Stimulated activated CD8-positive, alpha-beta memory T cell treated with anti-CD3 and anti-CD28 coated beads, Interleukin-7, amount 100 ng/mL, for 4 hours (primary cell): ENCODE data around the gene FAM210A.
A peak's percentile ranks its signal among the peaks of the same experiment; 100 is the strongest.
"Not testable (repeated sequence)": the region's sequence is repeated elsewhere in the genome, so short reads cannot be mapped to it uniquely, and the experiment has no call there.

Experiments
- DNase-seq, 2 donors: peaks; one replicate each; pipeline ENCODE4 v3.0.0-alpha.2; 2020; ENCODE audit warnings: low read depth in 2 of 2

Gene FAM210A

GRCh38 chr18:13726232-13726971 lies at the start of gene FAM210A, which contains the start of gene RNMT:
TSS of gene FAM210A (minus strand) at chr18:13726558. CDS start at chr18:13682077, 44,481 bp downstream.
TSS of gene RNMT (plus strand) at chr18:13726673. CDS start at chr18:13731518, 4,845 bp downstream.
- DNase-seq, result peak; percentile 91 to 93

DNA sequence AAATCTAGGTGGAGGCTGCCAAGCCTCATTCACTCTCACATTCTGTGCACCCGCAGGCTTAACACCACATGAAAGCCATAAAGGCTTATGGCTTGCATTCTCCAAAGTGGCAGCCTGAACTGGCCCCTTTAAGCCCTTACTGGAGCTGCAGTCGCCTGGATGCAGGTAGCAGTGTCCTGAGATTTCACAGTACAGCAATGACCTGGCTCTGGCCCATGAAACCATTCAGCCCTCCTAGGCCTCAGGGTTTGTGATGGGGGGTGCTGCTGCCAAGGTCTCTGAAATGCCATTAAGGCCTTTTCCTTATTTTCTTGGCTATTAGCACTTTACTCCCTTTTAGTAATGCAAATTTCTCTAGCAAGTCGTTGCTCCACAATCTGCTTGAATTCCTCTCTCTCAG lies 48.7 kb upstream of the FAM210A start:
- DNase-seq, result no peak

DNA sequence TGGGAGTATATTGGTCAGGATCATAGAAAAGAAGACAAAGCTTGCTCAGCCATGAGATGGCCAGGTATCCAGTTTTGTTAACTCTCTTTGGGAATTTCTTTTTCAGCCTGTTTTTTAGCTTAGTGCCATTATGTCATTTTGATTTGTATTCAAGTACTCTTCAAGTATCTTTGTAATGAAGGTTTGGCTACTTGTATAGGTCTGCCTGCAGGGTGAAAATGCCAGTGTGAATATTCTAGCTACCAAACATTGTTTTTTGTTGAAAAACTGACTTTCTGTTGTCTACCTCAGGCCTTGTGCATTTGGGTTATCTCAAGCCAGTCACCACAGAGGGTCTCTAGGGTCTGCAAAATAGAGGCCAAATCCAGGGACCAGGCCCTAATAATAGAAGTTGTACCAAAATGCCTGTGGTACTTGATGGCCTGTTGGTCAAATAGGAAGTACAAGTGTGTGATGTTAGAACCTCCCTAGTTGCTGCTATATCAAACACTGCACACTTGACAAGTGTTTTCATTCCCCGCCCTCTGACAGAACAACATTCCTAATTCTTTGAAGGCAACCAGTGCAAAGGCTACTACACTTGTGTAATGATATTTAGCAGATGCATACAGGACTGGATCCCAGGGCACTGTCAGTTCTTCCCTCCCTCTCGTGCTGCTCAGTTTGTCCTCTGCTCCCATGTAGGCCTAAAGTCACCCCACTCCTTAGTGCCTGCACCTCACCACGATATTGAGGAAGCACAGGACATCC lies 36.5 kb upstream of the FAM210A start:
- DNase-seq, result no peak

DNA sequence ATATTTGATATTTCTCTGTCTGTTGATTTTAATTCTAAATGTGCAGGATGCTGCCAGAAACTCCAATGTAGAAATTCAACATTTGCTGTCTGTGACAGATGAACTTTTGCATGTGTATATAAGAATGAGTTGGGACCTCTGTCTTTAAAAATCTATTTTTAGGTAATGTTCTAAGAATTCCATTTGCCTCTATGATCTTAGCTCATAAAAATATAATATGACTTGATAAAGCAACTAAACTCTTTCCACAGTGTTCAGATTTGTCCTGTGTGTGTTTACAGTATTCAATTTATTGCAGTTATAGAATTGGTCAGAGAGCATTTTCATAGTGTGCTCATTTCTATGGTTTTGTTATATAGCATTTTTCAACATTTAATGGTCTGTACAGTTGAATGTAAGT lies 33.7 kb upstream of the FAM210A start:
- no peak for DNase-seq

DNA sequence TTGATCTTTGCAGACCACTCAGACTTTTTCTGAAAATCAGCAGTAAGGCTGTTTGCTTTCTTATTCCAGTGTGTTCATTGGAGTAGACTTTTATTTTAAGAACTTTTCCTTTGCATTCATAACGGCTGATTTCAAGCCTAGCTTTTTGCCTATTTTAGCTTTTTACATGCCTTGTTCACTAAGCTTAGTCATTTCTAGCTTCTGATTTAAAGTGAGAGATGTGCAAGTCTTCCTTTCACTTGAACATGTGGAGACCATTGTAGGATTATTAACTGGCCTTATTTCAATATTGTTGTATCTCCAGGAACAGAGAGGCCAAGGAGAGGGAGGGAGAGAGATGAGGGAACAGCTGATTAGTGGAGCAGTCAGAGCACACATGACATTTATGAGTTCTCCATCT lies 32.3 kb upstream of the FAM210A start:
- DNase-seq, result no peak

DNA sequence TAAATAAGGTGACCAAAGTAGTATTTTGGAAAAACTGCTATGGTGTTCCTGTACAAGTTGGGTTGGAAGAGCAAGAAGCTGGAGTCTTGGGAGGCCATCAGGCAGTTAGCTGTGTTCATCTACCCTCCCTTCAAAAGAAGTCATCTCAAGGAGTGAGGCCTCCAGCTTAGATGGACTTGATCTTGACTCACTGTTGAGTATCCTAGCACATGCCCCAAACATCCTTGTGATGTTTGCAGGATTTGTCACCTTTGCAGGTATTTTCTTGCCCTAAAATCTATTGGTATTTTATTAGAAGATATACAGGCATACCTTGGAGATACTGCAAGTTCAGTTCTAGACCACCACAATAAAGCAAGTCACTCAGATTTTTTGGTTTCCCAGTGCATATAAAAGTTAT lies 30.3 kb upstream of the FAM210A start:
- DNase-seq, result no peak

GRCh38 chr18:13756261-13756660 lies 29.9 kb upstream of the FAM210A start:
- DNase-seq, result no peak

DNA sequence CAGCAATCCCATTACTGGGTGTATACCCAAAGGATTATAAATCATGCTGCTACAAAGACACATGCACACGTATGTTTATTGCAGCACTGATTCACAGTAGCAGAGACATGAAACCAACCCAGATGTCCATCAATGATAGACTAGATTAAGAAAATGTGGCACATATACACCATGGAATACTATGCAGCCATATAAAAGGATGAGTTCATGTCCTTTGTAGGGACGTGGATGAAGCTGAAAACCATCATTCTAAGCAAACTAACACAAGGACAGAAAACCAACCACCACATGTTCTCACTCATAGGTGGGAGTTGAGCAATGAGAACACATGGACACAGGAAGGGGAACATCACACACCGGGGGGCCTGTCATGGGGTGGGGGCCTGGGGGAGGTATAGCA lies 25.2 kb upstream of the FAM210A start:
- DNase-seq, result not testable (repeated sequence)

DNA sequence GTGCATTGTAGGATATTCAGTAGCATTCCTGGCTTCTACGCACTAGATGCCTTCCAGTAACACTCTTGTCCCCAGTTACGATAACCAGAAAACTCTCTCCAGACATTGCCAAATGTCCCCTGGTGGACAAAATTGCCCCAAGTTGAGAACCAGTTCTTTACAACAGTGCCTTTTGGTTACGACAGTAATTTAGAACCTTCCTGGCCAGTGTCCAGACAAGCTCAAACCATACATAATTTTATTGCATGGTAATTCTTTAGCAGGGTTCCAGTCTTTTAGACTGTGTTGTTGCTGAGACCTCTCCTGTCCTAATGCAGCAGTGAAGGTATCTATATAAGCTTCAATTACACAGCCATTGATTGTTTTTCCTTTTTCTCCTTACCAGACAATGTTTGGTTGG lies 20.3 kb upstream of the FAM210A start:
- DNase-seq, result no peak

DNA sequence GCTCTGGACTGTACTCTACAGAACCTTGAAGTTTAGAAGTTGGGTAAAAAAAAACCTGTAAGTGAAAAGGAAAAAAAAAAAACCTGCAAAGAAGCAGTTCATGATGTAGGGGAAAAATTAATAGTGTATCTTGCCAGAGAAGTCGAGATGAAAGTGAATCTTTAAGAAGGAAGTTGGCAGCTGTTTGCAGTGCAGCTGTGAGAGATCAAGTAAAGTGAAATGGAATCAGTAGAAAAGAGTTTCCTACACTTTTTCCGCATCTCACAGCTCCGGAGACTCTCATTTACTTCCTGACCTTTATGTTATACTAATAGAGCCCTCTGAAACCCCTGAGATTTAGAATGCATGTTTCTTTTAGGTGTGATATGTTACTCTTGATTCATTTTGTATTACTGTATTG lies 19.3 kb upstream of the FAM210A start:
- no peak for DNase-seq

GRCh38 chr18:13735681-13736080 lies 9.3 kb upstream of the FAM210A start:
- no peak for DNase-seq

DNA sequence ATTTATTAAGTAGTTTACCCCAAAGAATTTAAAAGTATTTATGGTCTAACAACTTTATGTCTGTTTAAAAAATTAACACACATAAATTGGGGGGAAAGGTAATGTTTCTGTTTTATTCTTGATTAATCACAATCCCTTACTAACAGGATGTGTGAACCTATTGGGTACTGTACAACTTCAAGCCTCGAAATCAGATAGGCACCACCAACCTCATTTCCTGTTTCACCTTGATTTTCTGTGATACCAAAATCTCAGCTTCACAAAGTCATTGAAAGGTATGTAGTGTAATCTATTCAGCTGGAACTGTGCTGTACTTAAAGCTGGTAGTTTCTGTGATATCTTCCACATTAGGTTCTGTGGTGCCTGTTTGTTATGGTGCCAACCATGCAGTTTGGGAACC lies 4.1 kb upstream of the FAM210A start:
- no peak for DNase-seq

GRCh38 chr18:13726972-13727331 lies 594 bp upstream of the FAM210A start:
- DNase-seq, result peak; percentile 2 to 10

DNA sequence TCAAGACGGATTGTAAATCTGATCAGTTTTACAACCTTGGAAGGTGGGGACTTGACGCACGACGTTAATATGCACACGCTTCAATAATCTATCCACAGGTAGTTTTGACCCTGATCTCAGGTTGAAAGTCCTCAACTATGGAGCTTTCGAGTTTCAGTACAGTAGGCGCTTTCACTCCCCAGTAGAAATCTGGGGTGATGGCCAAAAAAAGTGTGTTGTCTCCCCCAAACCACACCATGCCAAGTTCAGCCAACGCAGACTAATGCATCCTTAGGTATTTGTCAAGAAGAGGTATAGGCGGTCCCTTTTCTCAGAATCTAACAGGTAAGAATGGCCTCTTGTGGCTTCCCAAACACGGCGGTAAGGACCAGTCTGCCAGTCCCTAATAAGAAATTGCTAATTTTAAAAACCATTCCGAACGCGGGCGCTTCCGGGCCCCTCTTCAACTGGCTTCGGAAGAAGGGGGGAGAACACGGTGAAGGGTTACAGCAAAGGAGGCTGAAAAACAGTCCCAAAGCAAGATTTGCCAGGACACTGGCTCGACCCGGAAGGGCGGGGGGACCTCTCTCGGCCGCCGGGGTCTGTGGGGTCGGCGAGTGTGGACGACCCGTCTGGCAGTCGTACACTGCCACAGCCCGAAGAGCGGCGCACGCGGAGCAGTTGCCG lies 659 bp downstream of the FAM210A start:
- no peak for DNase-seq

- no peak for DNase-seq
These were observed 5.5 kb downstream of the FAM210A start for GRCh38 chr18:13720847-13721246.

DNA sequence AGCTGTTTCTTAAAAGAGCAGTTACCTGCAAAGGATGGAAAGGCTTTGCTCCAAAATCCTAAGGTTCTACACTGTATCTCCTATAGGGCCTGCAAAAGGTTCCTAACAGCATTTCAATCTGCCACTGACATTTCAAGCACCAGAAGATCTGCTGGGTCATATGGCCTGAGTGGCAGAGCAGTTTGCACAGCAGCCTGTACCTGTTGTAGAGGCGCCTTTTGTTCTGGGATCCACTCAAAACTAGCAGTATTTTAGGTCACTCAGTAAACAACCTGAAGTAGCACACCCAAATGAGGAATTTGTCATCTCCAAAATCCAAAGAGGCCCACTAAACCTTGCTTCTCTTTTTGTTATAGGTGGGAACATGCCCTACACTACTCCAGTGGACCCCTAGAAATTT lies 6.2 kb downstream of the FAM210A start:
- DNase-seq, result no peak

DNA sequence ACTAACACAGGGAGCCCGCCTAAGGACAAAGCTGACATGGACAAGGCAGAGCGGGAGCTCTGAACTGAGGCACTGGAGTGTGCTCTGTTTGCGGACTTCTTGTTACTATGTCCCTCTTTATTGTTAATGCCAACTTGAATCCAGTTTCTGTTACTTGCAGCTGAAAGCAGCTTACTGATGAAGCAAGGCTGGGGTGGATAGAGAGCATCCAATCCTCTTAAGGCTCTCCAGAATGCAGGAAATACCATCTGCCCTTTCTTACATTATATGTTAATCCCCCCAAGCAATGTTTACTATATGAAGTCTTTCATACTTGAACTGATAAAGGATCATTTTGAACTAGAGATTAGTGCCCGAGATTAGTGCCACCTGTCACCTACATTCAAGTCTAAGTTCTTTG lies 9.4 kb downstream of the FAM210A start:
- no peak for DNase-seq

DNA sequence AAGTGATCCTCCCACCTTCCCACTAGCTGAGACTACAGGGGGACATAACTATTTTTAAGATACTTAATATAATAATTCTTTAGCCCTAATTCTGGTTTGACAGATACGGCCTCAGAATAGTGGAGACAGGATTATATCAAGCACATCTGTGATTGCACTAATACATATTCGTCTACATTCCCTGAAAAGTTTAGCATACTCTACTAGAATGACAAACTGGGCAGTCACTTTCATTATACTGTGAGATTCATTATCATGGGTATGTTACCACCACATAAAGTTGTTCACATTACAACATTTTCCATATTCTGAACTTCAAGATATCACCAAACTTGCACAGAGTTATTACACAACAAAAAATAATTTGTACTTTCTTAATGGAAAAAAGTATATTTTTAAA lies 11.0 kb downstream of the FAM210A start:
- no peak for DNase-seq

DNA sequence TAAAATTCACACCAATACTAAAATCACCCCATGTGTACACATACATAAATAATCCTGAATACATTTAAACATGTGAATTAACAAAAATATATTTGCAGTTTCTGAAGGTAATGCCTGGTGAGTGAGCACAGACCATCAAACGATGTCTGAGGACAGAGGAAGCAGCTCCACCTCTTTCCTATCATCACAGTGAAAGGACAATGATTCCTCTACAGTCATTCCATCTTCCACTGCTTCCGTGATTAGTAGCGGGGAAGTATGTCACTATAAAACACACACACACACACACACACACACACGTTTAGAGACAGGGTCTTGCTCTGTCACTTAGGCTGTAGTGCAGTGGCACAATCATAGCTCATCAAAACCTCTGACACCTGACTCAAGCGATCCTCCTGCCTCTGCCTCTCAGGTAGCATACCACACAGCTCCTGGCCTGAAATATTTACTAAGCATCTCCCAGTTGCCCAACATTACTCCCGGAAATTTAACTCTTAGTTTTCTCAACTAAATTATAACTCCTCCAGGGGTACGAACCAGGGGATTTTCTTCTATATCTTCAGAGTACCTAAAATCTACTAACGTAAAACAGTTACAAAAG lies 12.8 kb downstream of the FAM210A start:
- no peak for DNase-seq

GRCh38 chr18:13712400-13713131 lies 13.8 kb downstream of the FAM210A start:
- DNase-seq, result no peak

- no peak for DNase-seq
These were observed 15.9 kb downstream of the FAM210A start for GRCh38 chr18:13710414-13710831.

DNA sequence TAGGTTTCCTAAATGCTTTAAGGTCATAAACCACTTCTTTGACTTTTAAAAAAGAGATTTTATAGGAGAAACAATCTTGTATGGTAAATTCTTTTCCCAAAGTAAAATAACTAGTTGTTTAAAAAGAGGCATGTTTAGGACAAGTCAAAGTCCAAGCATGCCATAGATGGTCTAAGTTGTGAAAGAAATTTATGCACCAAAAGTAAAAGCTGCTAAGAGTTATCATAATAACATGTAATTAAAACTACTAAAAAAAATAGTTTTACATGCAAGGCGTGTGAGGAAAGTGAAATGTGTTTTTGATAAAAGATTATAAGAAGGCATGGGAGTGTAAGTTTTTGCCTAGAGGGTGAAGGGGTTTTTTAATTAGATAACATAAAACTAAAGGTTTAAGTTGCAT lies 22.5 kb downstream of the FAM210A start:
- no peak for DNase-seq
